OCI-LY3 (cell line): Measurements from ENCODE around the gene SAPCD2.
A peak's percentile ranks its signal among the peaks of the same experiment; 100 is the strongest.

ENCODE experiments used
- H2AFZ ChIP-seq: fragments of 200-600, 300-600 bp; shearing (Covaris generic); 2 replicates; pipeline ENCODE4 v1.6.0; 2014; ENCODE audit warnings: antibody characterized with exemption, low read depth, low read length
- H3K27ac ChIP-seq: fragments of 200-600, 300-600 bp; sonication (generic); 2 replicates; pipeline ENCODE4 v1.5.1; 2014; ENCODE audit warnings: mild to moderate bottlenecking, low read length, moderate library complexity, mixed read lengths
- H3K27me3 ChIP-seq: fragments of 200-600, 300-600 bp; sonication (generic); 2 replicates; pipeline ENCODE4 v1.6.1; 2014; ENCODE audit warnings: low read depth, low read length, mixed read lengths
- H3K36me3 ChIP-seq: fragments of 200-600, 300-600 bp; sonication (generic); replicated peaks from 2 replicates; pipeline ENCODE3; 2014; ENCODE audit warnings: low read depth, low read length, mixed read lengths
- H3K4me1 ChIP-seq: fragments of 300-600, 200-600 bp; sonication (generic); 2 replicates; pipeline ENCODE4 v1.6.1; 2014; ENCODE audit warnings: low read length, mixed read lengths
- H3K4me2 ChIP-seq: fragments of 200-600, 300-600 bp; sonication (generic); 2 replicates; pipeline ENCODE4 v1.6.1; 2014; ENCODE audit warnings: low read length, mixed read lengths
- H3K4me3 ChIP-seq: fragments of 300-600, 200-600 bp; sonication (generic); 2 replicates; pipeline ENCODE4 v1.5.1; 2014; ENCODE audit warnings: antibody characterized with exemption, mild to moderate bottlenecking, low read length, moderate library complexity
- H3K79me2 ChIP-seq: fragments of 300-600, 200-600 bp; shearing (Covaris generic); 2 replicates; pipeline ENCODE4 v1.6.1; 2014; ENCODE audit warnings: mild to moderate bottlenecking, low read length, mixed read lengths
- H3K9ac ChIP-seq: fragments of 300-600, 200-600 bp; shearing (Covaris generic); 2 replicates; pipeline ENCODE4 v1.6.0; 2014; ENCODE audit warnings: mild to moderate bottlenecking, low read length, moderate library complexity
- H3K9me3 ChIP-seq: fragments of 200-600, 300-600 bp; shearing (Covaris generic); 2 replicates; pipeline ENCODE4 v1.6.1; 2014; ENCODE audit warnings: low read length, mixed read lengths; ENCODE audit not compliant: insufficient read depth
- H4K20me1 ChIP-seq: fragments of 200-600, 300-600 bp; sonication (generic); 2 replicates; pipeline ENCODE4 v1.6.1; 2016; ENCODE audit warnings: low read length, mixed read lengths; ENCODE audit not compliant: insufficient read depth
- CTCF ChIP-seq: fragments of 200-600, 300-600 bp; sonication (generic); IDR thresholded peaks from 2 replicates; pipeline ENCODE4 v1.5.1; 2014; ENCODE audit warnings: antibody characterized with exemption, low read length, low read depth
- EZH2phosphoT487 ChIP-seq: fragments of 200-600 bp; shearing (Covaris generic); IDR thresholded peaks from 2 replicates; pipeline ENCODE4 v1.6.1; 2018; ENCODE audit warnings: antibody characterized with exemption, mixed run types, low read depth

SAPCD2 gene

DNA sequence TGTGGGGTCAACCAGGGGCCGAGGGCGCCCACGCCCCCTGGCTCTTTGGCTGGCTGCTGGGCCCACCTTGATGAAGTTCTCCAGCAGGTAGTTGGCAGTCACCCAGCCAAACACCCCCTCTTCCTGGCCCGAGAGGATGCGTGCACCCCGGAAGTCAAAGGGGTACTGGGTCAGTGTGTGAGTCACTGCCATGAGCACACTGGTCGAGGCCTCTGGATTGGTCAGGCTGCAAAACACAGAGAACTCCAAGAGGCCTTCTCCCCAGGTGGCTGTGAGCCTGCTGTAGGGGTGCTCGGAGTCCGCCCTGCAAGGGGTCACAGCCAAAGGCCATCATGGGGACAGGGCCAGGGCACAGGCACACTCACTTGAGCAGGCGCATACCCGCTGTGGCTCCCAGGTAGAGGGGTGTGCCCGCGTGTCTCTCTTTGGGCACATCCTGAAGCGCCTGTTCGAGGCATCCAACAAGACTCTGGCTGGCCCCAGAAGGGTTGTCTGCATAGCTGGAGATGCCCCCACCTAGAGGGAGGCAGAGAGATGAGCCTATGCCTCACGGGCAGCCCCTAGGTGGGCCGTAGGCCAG lies 19.1 kb downstream of the SAPCD2 start:
- TF ChIP-seq CTCF: no peak
- no peak for TF ChIP-seq EZH2phosphoT487
- Histone ChIP-seq H3K36me3 (no peaks in the 10 kb centered on the region), H3K4me1 (peaks cover 2% of the 10 kb centered on the region; the same call in 1 of the 2 replicates), H3K9ac (no peak overlapping the region), H3K4me2 (no peak overlapping the region), H2AFZ (no peak overlapping the region), H3K79me2 (no peaks in the 10 kb centered on the region), H3K27me3 (peaks cover 11% of the 10 kb centered on the region; the same call in 1 of the 2 replicates), H3K4me3 (no peak overlapping the region), H4K20me1 (0 out of 2 replicates have a peak, but pooled peaks cover 9% of the 10 kb centered on the region), H3K27ac (no peak overlapping the region), H3K9me3 (no peaks in the 10 kb centered on the region)

- Histone ChIP-seq H3K9ac (no peak overlapping the region), H3K36me3 (no peaks in the 10 kb centered on the region), H3K27ac (no peak overlapping the region), H3K9me3 (no peaks in the 10 kb centered on the region), H4K20me1 (0 out of 2 replicates have a peak, but pooled peaks cover 9% of the 10 kb centered on the region), H3K4me3 (no peak overlapping the region), H3K27me3 (peaks cover 11% of the 10 kb centered on the region; the same call in 1 of the 2 replicates), H2AFZ (no peak overlapping the region), H3K4me2 (no peak overlapping the region), H3K79me2 (no peaks in the 10 kb centered on the region), H3K4me1 (peaks cover 3% of the 10 kb centered on the region; the same call in 1 of the 2 replicates)
- TF ChIP-seq CTCF: no peak
- TF ChIP-seq EZH2phosphoT487: no peak
Observed at GRCh38 chr9:137050570-137050969, 19.8 kb downstream of the SAPCD2 start.

DNA sequence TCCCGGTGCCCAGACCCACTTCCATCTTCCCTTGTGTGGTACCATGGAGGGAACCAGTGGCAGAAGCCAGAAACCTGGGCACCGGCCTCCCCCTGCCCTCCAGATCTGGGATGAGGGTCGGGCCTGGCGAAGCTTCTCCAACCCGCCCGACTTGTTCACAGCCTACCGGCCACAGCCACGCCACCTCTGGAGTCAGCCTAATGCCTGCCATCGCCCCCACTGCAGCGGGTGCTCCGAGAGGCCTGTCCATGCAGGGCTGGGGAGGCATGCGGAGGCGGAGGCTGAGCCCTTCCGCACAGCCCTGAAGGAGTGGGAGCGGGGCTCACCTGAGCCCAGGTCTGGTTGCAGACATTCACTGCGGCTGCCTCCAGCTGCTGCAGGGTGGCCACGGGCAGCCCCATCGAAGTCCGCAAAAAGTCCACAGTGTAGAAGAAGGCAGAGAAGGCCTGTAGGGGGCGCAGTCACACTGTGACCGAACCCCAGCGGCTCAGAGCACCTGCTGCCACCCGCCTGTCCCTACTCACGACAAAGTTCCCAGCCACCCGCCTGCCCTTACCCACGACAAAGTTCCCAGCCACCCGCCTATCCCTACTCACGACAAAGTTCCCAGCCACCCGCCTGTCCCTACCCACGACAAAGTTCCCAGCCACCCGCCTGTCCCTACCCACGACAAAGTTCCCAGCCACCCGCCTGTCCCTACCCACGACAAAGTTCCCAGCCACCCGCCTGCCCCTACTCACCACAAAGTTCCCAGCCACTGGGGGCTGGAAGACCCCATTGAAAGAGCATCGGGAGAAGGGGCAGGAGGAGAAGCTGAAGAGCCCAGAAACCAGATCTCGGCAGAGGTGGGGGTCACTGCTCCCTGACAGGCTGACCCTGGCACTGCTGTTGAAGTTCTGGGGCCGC lies 20.6 kb downstream of the SAPCD2 start:
- Histone ChIP-seq H3K4me1 (peaks cover 3% of the 10 kb centered on the region; the same call in 1 of the 2 replicates), H3K9ac (no peak overlapping the region), H3K27ac (no peak overlapping the region), H3K4me3 (no peak overlapping the region), H3K4me2 (no peak overlapping the region), H3K79me2 (no peaks in the 10 kb centered on the region), H4K20me1 (0 out of 2 replicates have a peak, but pooled peaks cover 9% of the 10 kb centered on the region), H3K36me3 (no peaks in the 10 kb centered on the region), H3K27me3 (peaks cover 15% of the 10 kb centered on the region), H3K9me3 (no peaks in the 10 kb centered on the region), H2AFZ (no peak overlapping the region)
- no peak for TF ChIP-seq EZH2phosphoT487
- peak; percentile 50 for TF ChIP-seq CTCF
